ENCODE results near the gene TENM3. TPM values are rescaled to one million over a fixed set of nuclear protein-coding genes. Genes with fewer than 3 reads are reported as not detected.

Gene TENM3
- total RNA-seq, 1 donor from 2014 or later: 11.0 TPM

DNA sequence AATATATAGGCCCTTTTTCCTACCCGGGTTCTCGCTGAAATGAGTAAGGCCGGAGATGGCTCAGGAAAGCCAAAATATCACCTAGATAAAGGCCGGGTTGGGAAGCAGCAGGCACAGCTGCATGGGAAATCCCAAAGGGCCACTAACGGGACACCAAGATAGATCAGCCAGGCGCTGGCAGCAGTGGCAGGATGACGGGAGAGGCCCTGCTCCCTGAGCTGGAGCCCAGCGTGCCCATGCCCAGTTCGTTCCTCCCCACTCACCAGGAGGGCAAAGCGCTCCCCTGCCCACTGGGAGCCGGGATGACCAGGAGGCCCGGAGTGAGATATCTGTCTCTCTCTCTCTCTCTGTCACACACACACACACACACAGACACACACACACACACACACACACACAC lies 564.1 kb downstream of the TENM3 start:
- no peaks in the 10 kb centered on the region for H3K9me3 ChIP-seq
- TF ChIP-seq, protein P1, sequence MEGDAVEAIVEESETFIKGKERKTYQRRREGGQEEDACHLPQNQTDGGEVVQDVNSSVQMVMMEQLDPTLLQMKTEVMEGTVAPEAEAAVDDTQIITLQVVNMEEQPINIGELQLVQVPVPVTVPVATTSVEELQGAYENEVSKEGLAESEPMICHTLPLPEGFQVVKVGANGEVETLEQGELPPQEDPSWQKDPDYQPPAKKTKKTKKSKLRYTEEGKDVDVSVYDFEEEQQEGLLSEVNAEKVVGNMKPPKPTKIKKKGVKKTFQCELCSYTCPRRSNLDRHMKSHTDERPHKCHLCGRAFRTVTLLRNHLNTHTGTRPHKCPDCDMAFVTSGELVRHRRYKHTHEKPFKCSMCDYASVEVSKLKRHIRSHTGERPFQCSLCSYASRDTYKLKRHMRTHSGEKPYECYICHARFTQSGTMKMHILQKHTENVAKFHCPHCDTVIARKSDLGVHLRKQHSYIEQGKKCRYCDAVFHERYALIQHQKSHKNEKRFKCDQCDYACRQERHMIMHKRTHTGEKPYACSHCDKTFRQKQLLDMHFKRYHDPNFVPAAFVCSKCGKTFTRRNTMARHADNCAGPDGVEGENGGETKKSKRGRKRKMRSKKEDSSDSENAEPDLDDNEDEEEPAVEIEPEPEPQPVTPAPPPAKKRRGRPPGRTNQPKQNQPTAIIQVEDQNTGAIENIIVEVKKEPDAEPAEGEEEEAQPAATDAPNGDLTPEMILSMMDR (IDR thresholded peaks at IDR 0.05): no peak
- no peak for TF ChIP-seq POLR2AphosphoS5 (IDR thresholded peaks at IDR 0.05; ENCODE audit: insufficient read depth in 1 of 2, low read depth in 1 of 2)
- TF ChIP-seq POLR2A (IDR thresholded peaks at IDR 0.05): no peak
- H3K27ac ChIP-seq: peak overlapping the region; percentile 52
- H3K36me3 ChIP-seq: no peaks in the 10 kb centered on the region
- H3K27me3 ChIP-seq: no peaks in the 10 kb centered on the region
- H3K4me3 ChIP-seq: peak overlapping the region; percentile 51 to 52
- peaks cover 14% of the 10 kb centered on the region for H3K4me1 ChIP-seq
- no peak for DNase-seq (ENCODE audit: extremely low spot score in 2 of 2)
- intact Hi-C loops (cut with DNase I): no loop called here

DNA sequence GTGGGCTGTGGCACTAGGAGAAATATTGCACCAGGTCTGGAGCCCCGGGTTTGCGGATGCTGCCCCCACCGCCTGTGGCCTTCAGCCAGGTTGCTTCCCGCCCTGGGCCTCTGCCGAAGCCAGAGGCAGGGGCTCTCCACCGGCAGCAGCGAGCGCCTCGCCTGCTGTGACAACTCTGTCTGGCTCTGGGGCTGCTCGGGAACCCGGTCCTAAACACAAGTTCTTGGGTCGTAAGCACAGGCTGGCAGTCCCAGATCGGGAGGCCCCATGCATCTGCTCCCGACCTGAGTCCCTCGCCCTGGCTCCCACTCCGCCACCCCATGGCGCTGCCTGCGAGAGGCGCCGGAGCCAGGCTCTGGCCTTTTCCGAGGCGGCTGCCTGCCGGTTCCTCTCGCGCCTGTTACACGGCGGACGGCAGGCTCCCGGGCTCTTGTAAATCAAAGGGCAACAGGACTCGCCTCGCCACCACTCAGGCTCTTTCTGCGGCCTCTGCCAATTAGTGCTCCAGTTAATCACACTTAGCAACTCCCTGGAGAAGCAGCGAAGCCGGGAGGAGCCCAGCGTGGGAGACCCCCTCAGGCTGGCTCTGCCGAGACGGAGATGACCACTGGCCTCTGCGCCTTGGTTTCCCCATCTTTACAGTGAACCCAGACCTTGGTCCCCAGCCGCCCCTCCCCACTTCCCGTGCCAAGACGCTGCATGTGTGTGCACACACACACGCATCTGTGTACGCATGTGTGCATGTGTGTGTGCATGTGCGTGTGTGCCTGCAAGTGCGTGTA lies 564.8 kb downstream of the TENM3 start:
- Histone ChIP-seq H3K27ac (no peak overlapping the region), H3K27me3 (no peaks in the 10 kb centered on the region), H3K4me3 (no peak overlapping the region), H3K9me3 (no peaks in the 10 kb centered on the region), H3K4me1 (peaks cover 14% of the 10 kb centered on the region), H3K36me3 (no peaks in the 10 kb centered on the region)
- DNase-seq (ENCODE audit: extremely low spot score in 2 of 2): no peak
- no peak for TF ChIP-seq POLR2AphosphoS5 (IDR thresholded peaks at IDR 0.05; ENCODE audit: insufficient read depth in 1 of 2, low read depth in 1 of 2)
- TF ChIP-seq, protein P1 (IDR thresholded peaks at IDR 0.05): no peak
- TF ChIP-seq POLR2A (IDR thresholded peaks at IDR 0.05): no peak
- intact Hi-C loops (cut with DNase I): no loop called here

DNA sequence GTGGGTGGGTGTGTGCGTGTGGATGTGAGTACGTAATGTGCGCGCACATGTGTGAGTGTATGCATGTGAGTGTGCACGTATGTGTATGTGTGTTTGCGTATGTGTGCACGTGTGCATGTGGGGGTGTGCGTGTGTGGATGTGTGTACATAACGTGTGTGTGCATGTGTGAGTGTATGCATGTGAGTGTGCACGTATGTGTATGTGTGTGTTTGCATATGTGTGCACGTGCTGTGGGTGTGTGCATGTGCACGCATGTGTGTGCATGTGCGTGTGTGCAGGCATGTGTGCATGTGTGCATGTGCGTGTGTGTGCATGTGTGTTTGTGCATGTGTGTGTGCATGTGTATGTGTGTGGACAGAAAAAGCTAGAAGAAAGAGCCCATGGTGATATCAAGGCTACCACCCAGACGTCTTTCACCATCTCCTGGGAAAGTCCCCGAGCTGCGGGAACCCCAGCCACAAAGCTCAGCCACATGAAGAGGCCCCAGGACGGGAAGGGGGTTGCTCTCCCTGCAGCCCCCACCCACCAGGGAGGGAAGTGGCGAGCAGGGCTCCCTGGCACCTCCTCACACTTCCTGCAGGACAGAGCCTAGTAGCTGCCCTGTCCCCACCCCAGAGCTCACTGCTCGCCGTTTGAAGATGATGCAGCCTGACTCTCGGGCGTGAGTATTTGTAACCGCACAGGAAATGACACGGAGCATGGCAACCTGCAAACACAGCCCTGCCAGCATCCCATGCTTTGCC lies 565.6 kb downstream of the TENM3 start:
- intact Hi-C loops (cut with DNase I): no loop called here
- TF ChIP-seq, protein P1 (IDR thresholded peaks at IDR 0.05): no peak
- TF ChIP-seq POLR2A (IDR thresholded peaks at IDR 0.05): no peak
- no peak for TF ChIP-seq POLR2AphosphoS5 (IDR thresholded peaks at IDR 0.05; ENCODE audit: insufficient read depth in 1 of 2, low read depth in 1 of 2)

DNA sequence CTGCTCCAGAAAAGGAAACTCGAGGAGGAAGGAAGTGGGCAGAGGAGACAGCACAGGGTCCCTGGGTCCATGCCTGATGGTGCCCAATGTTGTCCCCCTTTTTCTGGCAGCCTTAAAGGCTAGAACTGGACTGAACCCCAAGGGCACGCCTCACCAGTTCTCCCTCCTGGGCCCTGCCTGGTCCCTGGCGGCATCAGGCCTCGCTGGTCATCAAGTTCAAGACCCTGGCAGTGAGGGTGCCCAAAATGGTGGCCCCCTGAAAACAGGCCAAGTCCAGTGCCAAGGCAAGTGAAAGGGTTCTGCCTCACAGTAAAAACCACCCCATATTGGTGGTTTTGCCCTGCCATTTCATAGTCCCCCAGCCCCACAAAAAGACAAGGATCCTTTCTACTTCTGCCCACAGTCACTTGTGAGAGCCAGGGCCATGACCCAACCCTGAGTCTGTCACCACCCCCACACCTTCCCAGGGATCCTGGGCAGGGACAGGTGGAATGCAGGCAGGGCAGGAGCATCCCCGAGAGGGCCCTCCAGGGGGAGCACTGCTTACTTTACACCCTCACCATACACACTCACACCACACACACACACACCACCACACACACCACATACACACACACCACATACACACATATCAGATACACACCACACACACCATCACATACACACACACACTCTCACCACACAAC lies 566.4 kb downstream of the TENM3 start:
- Histone ChIP-seq H3K4me1 (peaks cover 14% of the 10 kb centered on the region), H3K9me3 (no peaks in the 10 kb centered on the region), H3K4me3 (no peak overlapping the region), H3K27ac (no peak overlapping the region), H3K36me3 (no peaks in the 10 kb centered on the region), H3K27me3 (no peaks in the 10 kb centered on the region)
- intact Hi-C loops (cut with DNase I): no loop called here
- TF ChIP-seq POLR2A (IDR thresholded peaks at IDR 0.05): no peak
- TF ChIP-seq, protein P1 (IDR thresholded peaks at IDR 0.05): no peak
- no peak for DNase-seq (ENCODE audit: extremely low spot score in 2 of 2)

More for the DNA sequence above, 565.6 kb downstream of the TENM3 start:
- Histone ChIP-seq H3K27ac (no peak overlapping the region), H3K9me3 (no peaks in the 10 kb centered on the region), H3K27me3 (no peaks in the 10 kb centered on the region), H3K4me3 (no peak overlapping the region), H3K36me3 (no peaks in the 10 kb centered on the region), H3K4me1 (peaks cover 14% of the 10 kb centered on the region)
- no peak for DNase-seq (ENCODE audit: extremely low spot score in 2 of 2)

Measured in vagina (tissue), 2 donors.